NCI-H2107 treated with DMSO at 0.1 percent for 48 hours (cell line): ENCODE measurements around the gene ZNF423.

ENCODE experiments used
- DNase-seq: peaks from one replicate; lab custom pipeline; 2025; ENCODE audit not compliant: unreplicated experiment; lab: John Stamatoyannopoulos, UW

The ZNF423 gene

DNA sequence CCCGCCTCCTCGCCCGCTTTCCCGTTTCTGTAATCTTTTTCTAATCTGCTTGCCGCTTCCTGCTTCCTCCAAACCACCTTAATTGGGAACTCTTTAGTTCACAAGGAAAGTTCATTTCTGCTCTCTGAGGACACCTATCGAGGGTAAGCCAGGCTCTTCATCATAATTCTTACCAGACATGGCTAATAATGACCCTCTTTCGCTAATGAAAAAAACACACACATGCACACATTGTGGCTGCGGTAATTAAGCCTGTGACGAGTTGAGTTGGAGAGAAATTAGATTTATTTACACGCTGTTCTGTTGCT lies 100.6 kb downstream of the ZNF423 start:
- no peak for DNase-seq

DNA sequence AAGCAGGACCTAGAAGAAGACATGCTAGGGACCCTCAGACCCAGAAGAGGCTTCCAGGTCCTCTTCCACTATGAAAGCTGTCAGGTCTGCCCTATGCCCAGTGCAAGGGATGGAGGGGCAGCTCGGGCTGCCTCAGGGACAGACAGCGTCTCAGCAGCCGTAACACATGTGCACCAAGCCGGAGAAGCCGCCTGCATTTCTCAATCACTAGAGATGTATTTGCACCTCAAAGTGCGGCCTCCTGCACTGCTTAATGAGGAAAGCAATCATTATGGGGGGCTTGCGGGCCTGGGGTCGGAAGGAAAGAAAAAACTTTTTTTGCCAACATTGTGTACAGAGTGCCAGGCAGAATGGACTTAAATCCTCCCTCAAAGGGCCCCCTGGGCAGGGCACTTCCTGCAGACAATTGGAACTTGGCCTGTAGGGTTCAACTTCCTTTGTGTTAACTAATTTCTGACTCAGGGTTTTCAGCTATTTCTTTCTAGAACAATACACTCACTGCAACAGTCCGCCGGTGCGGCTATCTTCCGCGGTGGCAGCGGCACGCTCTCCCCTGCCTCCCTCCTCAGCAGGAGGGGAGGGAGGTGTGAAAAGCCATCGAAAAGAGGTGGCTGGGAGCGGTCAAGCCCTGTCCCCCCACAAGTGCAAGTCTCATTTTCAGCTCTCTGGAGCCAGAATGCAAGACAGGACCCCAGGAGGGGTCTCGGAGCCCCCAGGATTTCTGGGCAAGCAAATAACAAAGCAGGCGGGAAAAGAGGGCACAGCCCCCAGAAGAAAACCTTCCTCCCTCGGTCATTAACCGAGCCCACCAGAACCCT lies 101.2 kb downstream of the ZNF423 start:
- no peak for DNase-seq

DNA sequence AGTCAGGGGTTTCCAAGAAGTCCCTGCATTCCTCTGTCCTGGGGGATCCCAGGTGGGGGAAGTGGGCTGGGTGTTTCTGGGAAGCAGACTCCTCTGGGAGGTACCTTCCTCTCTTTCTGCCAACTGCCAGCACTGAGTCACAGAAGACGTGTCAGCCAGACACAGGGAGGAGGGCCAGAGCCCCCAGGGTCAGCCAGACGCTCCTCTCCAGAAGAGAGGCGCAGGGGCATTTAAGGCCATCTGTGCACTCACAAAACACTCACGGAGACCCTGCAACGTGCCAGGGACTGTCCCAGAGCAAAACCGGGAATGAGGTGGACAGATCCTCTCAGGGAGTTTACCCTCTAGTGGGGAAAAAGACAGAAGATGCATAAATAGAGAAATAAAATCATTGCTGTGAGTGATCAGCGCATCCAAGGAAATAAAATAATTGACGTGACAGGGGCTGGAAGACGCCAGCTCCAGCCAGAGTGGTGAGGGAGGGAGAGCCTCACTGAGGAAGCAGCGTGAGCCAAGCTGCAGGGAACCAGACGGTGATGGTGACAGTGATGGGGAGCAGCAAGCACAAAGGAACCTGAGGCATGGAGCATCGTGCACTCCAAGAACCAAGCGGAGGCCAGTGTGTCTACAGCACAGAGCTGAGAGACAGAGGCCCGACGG lies 105.4 kb downstream of the ZNF423 start:
- DNase-seq = no peak

DNA sequence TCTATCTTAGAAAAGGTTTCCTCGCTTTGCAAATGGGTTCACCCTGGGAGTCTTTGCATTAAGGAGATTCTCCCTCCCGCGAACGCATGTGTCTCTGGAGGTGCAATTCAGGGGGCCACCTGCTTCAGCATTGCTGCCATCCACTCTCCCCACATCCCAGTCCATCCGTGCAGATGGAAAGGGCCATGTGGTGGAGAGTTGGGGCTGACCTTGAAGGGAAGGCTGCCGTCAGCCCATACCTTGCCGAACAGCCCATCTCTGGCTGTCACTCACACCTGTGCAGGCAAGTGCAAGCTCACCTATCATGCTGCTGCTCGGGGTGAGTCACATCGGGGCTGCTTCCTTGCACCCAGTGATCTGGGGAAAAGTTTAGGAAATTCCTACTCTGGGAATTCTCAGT lies 106.1 kb downstream of the ZNF423 start:
- no peak for DNase-seq

DNA sequence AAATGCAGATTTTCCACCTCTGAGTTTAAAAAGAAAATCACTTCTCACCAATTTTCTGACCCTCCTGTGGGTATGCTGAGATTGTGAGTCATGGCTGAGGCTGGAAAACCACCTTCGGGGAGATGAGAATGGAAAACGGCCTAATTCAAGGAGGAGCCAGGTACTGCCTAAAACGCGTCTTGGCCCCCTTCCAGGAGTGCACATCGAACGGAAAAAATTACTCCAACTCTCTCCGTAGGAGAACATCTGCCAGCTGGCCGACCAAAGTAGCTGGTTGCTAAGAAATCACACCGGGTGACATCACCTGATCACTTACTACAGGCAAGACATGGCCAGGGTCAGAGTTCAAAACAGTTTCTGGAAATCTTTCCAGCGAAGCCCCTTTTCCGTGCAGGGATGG lies 107.6 kb downstream of the ZNF423 start:
- DNase-seq = no peak

DNA sequence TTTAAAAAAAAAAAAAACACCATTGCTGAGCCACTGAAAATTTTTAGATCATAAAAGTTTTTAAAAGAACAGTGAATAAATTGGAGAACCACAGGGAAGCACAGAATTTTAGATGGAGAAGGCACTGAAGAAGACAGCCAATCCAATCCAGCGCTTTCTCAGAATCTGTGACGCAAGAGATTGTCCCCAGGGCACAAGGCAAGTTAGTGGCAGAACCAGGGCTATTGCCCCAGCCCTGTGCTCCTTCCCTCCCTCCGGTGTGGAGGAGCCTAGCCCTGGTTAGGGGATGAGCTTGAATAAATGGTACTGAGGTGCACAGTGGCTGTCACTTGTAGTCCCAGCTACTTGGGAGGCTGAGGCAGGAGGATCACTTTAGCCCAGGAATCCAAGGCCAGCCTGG lies 108.3 kb downstream of the ZNF423 start:
- no peak for DNase-seq

DNA sequence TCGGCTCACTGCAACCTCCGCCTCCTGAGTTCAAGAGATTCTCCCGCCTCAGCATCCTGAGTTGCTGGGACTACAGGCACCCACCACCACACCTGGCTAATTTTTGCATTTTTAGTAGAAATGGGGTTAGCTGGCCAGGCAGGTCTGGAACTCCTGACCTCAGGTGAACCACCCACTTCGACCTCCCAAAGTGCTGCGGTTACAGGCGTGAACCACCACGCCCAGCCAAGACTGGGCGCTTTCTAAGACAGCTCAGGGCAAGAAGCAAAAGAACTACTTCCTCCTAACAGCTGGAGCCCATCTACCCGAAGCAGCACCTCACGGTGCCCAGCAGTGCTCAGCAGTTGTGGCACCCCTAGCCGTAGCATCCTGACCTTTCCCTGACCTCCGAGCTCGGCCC lies 109.4 kb downstream of the ZNF423 start:
- no peak for DNase-seq

DNA sequence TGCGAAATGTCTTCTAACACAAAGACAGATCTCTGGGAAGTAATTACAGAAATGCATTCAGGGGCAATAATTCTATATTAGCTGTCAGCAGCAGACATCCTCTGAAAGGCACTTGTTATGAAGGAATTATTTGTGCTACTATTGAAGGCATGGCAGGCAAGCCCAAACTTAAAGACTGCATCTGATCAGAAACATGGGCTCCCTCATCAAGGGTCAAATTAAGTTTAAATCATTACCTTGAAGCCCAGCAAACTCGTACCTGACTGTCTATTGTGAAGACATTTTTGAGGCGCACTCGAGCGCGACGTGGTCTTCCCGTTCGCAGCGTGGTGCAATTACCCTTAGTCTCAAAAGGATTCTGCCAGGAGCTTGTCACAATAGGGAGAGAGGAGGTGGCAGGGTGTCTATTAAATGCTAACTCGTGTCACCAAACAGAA lies 110.6 kb downstream of the ZNF423 start:
- peak; percentile 0 for DNase-seq

DNA sequence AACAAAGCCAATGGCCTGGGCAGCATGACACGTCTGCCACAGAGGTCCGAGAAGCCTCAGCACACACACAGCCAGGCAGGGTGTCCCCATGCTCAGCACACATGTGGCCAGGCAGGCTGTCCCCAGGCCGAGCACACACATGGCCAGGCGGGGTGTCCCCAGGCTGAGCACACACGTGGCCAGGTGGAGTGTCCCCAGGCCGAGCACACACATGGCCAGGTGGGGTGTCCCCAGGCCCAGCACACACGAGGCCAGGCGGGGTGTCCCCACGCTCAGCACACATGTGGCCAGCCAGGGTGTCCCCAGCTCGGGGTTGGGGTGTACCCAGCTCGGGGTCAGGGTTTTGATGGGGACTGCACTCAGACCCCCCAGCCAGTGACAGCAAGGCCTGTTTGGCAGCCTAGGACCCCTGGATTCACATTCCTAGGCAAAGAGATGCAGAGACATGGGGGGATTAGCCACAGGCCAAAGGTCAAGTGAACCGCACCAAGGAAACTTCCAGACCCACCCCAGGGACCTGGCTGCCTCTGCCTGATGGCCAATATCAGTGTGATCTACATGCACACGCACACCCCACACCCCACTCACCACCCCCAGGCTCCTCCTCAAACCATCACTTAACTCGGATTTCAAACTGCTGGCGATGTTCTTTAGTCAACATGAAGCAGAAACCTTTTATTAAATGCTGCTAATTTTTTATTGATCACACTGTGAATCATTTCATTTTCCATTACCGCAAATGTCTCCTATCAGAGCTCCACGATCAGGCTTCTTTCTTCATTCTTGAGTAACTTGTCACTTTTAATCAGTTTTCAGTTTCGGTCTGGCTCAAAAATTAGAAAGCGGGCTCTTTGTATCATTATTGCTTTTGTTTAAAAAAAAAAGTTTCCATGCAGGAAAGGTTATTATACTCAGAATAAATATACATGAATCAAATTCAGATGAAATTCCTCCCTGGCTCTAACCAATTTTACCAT lies 111.4 kb downstream of the ZNF423 start:
- DNase-seq = no peak

DNA sequence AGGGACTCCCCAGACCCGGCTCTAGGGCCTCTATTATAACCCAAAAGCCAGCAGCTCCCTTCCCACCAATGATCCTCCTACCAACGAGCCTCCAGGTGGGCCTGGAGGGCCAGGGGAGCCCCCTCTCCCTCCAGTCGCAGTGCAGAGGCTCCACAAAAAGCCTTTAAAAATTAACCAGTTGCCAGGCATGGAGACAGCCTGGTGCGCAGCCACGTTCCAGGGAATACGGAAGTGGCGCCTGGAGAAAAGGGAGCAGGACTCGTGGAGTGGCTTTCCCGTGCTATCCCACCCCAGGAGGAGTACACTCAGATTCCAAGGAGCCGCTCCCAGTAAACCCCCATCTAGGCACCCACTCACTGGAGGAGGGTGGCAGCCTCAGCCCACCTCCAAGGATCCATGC lies 112.3 kb downstream of the ZNF423 start:
- no peak for DNase-seq

DNA sequence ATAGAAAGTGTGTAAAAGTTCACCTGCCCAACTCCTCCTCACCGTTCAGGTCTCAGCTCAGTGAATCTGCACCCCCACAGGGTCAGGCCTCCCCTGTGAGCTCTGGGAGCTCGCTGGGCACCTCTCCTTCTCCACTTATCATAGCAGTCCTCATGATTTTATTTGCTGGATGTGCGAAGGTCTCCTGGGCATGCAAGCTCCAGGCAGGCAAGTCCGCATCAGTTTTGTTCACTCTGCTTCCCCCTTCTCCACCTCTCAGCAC lies 112.8 kb downstream of the ZNF423 start:
- no peak for DNase-seq

DNA sequence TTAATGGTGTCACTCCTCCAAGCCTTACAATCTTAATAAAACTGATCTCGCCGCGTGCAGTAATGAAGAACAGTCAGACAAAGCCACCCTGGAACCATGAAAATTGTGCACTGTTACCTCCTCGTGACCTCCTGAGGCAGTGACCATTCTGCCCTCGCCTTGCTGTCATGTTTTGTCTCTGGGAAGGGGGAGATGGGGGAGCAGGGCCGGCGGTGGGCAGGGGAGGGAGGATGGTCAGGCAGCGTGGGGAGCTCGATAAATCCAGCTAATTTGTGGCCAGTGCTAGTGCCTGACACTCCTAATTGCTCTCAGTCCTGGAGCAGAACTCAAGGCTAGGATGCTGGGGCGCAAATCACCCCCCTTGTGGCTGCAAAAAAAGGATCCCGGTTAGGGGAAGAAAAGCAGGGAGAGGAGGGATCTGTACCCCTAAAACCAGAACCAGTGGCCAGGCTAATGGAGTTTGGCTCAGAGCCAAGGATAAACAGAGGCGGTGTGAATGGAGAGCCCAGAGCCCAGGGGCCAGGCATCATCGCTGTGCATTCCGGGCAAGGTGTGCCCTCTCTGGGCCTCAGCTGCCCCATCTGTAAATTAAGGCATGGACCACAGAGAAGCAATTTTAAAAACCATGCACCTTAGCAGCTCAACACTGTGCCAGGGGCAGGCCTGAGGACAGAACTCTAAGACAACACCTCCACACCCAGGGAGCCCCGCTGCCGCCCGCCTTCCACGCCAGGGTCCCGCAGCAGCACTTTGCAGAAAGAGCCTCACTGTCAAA lies 113.3 kb downstream of the ZNF423 start:
- no peak for DNase-seq

DNA sequence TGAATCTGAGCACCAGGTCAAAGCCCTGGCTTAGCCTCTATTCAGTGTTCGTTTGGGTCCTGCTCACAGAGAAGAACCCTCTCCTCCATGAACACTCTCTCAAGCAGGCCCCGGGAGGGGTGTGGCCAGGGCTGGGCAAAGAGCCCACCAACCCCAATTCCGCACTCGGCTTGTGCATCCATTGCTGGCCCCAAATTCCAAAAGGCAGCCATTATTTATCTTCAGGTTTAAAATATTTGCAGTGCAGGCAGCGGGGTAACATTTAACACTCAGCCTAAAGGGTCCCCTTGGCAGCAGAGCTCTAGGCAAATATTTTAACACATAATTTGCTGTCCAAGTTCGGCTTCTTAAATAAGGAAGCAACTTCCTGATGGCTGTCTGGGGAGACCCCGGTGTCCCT lies 115.7 kb downstream of the ZNF423 start:
- no peak for DNase-seq

DNA sequence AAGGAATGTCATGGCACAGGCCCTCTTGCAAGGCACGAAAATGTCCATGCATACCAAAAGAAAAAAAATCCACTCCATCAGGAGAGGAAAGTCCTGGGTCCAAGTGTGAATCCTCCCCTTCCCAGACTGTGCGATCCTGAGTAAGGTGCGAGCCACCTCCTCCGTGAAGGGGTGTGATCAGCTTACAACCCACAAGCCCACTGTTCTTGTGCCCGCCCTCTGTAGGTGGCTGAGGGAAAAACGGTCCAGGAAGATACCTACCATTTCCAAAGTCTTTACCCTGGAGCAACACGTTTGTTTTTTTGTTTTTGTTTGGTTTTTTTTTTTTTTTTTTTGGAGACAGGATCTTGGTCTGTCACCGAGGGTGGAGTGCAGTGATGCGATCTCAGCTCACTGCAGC lies 116.5 kb downstream of the ZNF423 start:
- DNase-seq = no peak

DNA sequence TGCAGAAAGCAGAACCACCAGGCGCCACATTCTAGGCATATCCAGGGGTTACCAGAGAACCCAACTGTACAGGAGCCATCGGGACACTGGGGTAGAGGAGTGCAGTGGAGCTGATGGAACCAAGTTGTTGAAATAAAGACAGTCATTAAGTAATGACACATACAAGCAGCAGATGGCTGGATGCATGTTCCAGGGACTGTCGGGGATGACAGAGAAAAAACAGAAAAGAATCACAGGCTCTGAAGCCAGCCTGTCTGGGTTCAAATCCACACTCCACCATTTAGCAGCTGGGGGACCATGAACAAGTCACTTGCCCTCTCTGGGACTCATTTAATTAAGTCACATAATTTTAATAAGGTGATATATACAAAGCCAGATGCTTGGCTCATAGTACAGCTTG lies 117.1 kb downstream of the ZNF423 start:
- no peak for DNase-seq

DNA sequence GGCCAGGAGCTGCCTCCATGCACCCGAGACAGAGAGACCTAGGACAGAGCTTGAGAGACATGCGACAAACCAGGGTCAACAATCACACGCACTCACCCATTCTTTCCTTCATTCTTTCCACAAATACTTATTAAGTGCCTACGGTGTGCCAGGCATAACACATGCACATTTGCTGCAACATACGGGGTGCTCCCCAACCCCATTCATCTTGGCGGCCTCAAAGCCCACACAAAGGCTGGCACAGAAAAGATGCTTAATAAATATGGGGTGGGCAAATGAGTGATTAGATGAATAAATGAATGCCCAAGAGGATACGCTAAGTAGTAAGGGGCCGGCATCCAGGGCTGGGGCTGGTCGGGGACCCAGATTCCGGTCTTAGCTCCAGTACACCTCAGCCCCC lies 117.9 kb downstream of the ZNF423 start:
- DNase-seq = no peak

DNA sequence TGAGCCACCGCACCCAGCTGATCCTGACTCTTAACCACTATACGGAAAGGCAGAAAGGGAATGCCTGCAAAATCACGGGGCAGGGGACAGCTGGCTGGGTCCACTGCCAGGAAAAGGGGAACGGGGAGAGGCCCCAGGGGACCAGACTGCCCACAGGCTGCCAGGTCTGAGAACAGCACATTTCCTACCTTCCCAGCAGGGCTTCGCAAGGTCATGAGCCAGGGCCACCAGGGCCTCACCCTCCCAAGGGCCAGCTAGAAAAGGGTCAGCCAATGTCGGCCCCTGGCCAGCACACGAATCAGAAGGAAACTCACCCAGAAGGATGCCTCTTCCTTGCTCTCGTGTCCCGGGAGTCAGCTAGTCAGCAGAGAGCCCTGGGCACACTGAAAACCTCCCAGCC lies 118.4 kb downstream of the ZNF423 start:
- no peak for DNase-seq

DNA sequence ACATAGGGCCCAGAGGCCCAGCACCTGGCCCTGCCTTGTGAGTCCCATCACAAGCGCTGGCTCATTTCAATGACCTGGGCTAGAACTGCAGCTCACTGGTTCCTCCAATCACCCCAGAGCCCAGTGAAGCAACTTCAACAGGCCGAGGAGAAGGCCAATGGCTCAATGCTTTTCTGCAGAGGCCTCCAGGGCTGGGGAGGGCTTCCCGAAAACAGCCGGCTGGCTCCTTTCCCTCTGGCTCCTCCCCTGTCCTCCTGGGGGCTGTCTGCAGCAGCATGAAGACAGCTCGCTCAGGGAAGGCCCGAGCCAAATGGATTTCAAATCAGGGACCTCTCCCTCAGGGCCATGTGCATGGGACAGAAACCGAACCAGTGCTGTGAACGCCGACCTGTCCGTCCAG lies 121.6 kb downstream of the ZNF423 start:
- no peak for DNase-seq

DNA sequence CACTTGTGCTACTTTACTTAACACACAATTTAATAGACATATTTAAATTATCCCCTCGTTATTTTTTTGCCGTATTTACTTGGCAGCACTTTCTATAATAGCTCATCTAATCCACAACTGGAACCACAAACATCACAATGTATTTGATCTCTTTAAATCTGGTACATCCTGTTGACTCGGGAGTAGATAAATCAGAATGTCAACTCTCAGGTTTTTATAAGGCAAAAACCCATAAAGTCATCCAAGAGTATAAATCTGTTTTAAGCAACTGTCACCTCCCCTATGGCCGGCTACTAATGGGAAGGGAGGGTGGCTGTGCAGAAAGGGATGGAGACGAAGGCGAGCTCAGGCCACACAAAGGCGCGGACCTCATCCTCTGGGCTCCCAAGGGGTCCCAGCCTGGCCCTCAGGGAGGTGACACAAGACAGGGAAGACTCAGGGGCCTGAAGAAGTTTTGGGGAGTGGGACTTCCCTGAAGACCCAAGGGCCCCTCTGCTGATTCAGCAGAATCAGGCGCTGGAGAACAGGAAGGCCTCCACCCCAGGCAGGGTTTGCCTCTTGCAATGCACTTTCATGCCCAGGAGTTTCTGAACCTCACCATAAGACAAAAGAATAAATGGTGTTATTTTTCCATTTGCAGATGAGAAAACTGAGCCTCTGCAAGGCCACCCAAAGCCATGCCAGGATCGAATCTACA lies 122.5 kb downstream of the ZNF423 start:
- DNase-seq = no peak

DNA sequence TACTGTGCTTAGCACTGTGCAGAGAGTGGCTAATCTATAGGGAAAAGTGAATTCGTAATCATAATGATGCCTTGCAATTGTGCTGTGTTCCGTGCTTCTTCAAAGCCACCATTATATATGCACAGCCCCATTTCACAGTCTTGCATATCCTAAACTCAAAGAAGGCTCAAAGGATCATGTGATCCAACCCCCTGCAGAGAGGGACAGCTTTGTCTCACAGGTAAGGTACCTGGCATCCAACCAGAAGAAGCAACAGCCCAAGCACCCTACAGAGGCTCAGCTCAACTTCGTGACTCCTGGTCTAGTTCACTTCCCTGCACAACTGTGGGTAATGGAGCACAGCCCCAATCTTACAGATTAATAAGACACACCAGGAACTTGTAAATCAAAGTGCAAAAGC lies 124.0 kb downstream of the ZNF423 start:
- DNase-seq = no peak

DNA sequence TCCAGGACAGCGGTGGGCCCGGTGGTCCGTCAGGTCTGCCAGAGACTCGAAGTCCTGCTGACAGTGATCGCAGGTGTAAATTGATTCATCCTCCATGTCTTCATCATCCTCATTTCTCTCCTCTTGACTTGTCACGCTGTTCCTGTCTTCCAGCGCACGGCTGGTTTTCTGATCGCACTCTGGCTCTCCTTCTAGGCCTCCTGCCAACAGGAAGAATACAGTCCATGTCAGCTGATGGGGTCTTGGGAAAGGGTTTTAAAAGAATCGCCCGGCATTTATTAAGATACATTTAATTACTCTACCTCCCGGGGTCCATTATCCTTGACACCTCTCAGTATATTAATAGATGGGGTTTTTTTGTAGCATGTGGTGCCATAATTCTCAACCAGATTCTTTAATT lies 125.1 kb downstream of the ZNF423 start:
- no peak for DNase-seq
